ENCODE data around the gene CASP2.

CASP2 gene

DNA sequence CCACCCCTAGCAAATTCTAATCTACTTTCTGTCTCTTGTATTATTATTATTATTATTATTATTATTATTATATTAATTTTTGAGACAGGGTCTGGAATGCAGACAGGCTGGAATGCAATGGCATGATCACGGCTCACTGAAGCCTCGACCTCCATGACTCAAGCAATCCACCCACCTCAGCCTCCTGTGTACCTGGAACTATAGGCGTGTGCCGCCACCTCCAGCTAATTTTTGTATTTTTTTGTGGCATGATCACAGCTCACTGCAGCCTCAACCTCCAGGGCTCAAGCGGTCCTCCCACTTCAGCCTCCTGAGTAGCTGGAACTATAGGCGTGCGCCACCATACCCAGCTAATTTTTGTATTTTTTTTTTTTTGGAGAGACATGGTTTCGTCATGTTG, 6.0 kb upstream of the CASP2 start:
- TF ChIP-seq, protein P1, sequence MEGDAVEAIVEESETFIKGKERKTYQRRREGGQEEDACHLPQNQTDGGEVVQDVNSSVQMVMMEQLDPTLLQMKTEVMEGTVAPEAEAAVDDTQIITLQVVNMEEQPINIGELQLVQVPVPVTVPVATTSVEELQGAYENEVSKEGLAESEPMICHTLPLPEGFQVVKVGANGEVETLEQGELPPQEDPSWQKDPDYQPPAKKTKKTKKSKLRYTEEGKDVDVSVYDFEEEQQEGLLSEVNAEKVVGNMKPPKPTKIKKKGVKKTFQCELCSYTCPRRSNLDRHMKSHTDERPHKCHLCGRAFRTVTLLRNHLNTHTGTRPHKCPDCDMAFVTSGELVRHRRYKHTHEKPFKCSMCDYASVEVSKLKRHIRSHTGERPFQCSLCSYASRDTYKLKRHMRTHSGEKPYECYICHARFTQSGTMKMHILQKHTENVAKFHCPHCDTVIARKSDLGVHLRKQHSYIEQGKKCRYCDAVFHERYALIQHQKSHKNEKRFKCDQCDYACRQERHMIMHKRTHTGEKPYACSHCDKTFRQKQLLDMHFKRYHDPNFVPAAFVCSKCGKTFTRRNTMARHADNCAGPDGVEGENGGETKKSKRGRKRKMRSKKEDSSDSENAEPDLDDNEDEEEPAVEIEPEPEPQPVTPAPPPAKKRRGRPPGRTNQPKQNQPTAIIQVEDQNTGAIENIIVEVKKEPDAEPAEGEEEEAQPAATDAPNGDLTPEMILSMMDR (IDR thresholded peaks at IDR 0.05) = no peak

- TF ChIP-seq, protein P1 (IDR thresholded peaks at IDR 0.05) = no peak
Measured at GRCh38 chr7:143283381-143283780, 4.8 kb upstream of the CASP2 start.

GRCh38 chr7:143284591-143285469, 3.3 kb upstream of the CASP2 start, which contains the start of gene TMEM139:
Gene TMEM139 (plus strand): TSS chr7:143284958. CDS start chr7:143285958, 1,000 bp downstream.
- TF ChIP-seq, protein P1 (IDR thresholded peaks at IDR 0.05) = no peak

DNA sequence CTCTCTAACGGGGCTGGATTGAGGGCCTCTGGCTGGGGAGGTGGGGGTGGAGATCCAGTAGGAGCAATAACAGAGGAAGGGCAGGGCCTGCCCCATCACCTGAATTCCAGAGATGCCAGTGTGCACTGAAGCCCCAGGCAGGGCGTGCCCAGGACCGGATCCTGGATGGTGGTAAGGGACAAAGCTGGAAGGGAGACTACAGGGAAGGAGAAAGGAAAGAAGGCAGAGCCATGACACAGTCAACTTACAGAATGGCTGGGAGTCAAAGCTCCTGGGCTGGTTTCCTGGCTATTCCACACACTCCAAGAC, 2.7 kb upstream of the CASP2 start:
- TF ChIP-seq, protein P1 (IDR thresholded peaks at IDR 0.05) = no peak

DNA sequence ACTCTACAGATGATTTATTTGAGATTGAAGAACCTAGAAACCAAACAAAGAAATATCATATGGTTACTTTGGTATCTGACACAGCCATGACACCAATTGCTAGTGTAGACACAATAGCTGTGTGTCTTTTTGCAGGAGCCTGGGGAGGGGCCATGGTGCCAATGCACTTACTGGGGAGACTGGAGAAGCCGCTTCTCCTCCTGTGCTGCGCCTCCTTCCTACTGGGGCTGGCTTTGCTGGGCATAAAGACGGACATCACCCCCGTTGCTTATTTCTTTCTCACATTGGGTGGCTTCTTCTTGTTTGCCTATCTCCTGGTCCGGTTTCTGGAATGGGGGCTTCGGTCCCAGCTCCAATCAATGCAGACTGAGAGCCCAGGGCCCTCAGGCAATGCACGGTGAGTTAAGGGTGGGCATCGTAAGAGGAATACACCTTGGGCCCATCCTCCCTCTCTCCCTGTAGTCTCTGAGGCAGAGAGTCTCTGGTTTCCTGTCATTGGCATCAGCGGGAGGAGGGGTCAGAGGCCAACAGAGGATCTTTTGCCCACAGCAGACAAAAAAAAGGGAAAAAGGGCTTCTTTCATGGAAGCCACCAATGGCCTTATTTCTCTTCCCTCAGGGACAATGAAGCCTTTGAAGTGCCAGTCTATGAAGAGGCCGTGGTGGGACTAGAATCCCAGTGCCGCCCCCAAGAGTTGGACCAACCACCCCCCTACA, 2.2 kb upstream of the CASP2 start:
- TF ChIP-seq, protein P1 (IDR thresholded peaks at IDR 0.05) = no peak

- TF ChIP-seq, protein P1 (IDR thresholded peaks at IDR 0.05) = no peak
Measured at GRCh38 chr7:143286522-143286890, 1.6 kb upstream of the CASP2 start.

- TF ChIP-seq, protein P1 (IDR thresholded peaks at IDR 0.05) = no peak
Measured at GRCh38 chr7:143287339-143287934, 714 bp upstream of the CASP2 start.
